IPS-15b (cell line): ENCODE measurements around the gene KIF18B.

Experiments
- H3K27me3 ChIP-seq: one replicate; pipeline ENCODE4 v1.6.1; 2013; ENCODE audit warnings: low read length; ENCODE audit not compliant: control insufficient read depth, insufficient read depth
- H3K36me3 ChIP-seq: one replicate; pipeline ENCODE4 v1.6.1; 2013; ENCODE audit warnings: low read length; ENCODE audit not compliant: control insufficient read depth, insufficient read depth
- H3K4me1 ChIP-seq: one replicate; pipeline ENCODE4 v1.6.1; 2013; ENCODE audit warnings: mild to moderate bottlenecking, low read length; ENCODE audit not compliant: control insufficient read depth, insufficient read depth
- H3K4me3 ChIP-seq: one replicate; pipeline ENCODE4 v1.5.1; 2013; ENCODE audit warnings: low read depth, low read length
- H3K9ac ChIP-seq: one replicate; pipeline ENCODE4 v1.6.1; 2013; ENCODE audit warnings: low read depth, mild to moderate bottlenecking, low read length
- H3K9me3 ChIP-seq: one replicate; pipeline ENCODE4 v1.6.1; 2013; ENCODE audit warnings: mild to moderate bottlenecking, low read length; ENCODE audit not compliant: control insufficient read depth, insufficient read depth

The KIF18B gene

DNA sequence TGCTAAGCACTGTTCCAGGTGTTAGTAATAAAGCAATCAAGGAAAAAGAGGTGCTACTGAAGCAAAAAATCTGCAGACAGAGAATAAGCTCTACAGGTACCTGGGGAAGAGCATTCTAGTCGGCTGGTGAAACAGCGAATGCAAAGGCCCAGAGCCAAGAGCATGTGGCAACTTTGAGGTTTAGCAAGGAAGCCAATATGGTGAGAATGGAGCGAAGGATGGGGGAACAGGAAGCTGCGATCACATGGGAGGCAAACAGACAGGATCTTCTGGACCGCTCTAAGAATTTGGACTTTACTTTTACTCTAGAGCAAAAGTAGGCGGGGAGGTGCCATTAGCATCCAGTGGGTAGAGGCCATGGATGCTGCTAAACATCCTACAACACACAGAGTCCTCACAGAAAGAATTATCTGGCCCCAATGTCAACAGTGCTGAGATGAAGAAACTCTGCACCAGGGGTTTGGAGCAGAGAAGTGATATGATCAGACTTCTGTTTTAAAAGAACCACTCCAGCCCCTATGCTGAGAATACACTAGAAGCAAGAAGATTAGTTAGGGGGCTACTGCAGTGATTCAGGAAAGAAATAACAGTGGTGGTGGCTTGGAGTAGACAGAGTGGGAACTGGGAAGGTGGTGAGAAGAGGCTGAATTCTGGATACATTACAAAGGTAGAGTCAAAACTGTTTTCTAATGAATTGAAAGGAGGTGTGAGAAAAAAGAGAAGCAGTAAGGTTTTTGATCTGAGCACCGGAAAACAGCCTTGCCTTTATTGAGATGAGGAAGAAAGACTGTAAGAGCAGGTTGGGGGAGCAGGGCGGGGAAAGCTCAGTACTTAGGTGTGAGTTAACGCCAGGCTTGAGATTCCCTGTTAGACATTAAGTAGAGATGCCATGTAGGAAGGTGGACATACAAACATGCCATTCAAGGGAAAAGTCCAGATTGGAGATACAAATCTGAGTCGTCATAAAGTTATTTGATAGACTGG is 59.3 kb downstream of the KIF18B start:
- H3K4me1 ChIP-seq, result no peaks in the 10 kb centered on the region
- peaks cover 24% of the 10 kb centered on the region for H3K36me3 ChIP-seq
- H3K9ac ChIP-seq, result no peak overlapping the region
- H3K4me3 ChIP-seq, result no peak overlapping the region
- no peaks in the 10 kb centered on the region for H3K27me3 ChIP-seq
- H3K9me3 ChIP-seq, result no peaks in the 10 kb centered on the region

DNA sequence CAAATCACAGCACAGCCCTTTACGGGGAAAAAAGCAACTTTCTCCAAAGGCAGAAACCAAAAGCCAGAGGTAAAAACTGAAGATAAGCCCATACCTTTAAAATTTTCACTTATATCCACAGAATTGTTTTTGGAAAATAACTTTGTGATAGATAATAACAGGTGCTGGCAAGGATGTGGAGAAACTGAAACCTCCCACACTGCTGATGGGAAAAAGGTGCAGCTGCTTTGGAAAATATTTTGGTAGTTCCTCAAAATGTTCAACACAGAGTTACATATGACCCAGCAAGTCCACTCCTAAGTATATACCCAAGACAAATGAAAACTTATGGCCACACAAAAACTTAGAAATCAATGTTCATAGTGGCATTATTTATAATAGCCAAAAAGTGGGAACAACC is 60.6 kb downstream of the KIF18B start:
- Histone ChIP-seq H3K4me1 (no peaks in the 10 kb centered on the region), H3K27me3 (no peaks in the 10 kb centered on the region), H3K9ac (no peak overlapping the region), H3K9me3 (no peaks in the 10 kb centered on the region), H3K4me3 (no peak overlapping the region), H3K36me3 (peaks cover 26% of the 10 kb centered on the region)

DNA sequence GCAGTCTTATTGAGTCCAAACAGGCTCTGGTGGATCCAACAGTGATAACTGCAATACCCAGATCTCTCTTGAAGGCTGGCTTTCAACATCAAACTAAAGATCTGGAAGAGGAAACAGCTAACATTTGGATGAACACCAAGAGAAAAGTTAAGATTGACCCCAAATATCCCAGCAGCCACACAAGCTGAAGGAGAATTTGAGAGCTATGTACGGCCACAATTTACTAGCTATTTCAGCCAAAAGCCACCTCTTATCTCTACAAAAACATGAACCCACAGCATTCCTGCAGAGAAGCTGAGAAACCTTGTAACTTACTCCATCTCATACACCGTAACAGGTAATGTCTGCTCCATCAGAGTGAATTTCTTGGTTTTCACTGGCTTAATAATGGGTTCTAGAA is 62.6 kb downstream of the KIF18B start:
- Histone ChIP-seq H3K9ac (no peak overlapping the region), H3K4me3 (no peak overlapping the region), H3K4me1 (no peaks in the 10 kb centered on the region), H3K9me3 (no peaks in the 10 kb centered on the region), H3K36me3 (peaks cover 38% of the 10 kb centered on the region), H3K27me3 (no peaks in the 10 kb centered on the region)

DNA sequence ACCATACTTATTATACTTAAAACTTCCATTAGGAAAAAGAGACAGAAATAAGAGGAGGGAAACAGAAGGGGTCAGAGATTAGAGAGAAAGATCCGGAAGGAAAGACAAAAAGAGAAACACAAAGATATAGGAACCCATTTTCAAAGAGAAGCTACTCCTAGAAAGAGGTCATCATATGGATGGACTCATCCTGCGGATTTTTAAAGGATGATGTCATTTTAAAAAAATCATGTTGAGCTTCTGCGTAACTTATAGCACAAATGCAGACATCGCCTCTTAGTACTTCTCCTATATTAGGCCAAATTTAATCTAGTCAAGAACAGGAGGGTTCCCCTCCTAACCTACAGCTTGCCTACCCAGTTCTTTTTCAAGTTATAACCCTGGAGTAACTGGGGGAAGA is 66.4 kb downstream of the KIF18B start:
- H3K27me3 ChIP-seq, result no peaks in the 10 kb centered on the region
- H3K36me3 ChIP-seq, result peaks cover 41% of the 10 kb centered on the region
- H3K4me3 ChIP-seq, result no peak overlapping the region
- H3K9ac ChIP-seq, result no peak overlapping the region
- no peaks in the 10 kb centered on the region for H3K4me1 ChIP-seq
- no peaks in the 10 kb centered on the region for H3K9me3 ChIP-seq

DNA sequence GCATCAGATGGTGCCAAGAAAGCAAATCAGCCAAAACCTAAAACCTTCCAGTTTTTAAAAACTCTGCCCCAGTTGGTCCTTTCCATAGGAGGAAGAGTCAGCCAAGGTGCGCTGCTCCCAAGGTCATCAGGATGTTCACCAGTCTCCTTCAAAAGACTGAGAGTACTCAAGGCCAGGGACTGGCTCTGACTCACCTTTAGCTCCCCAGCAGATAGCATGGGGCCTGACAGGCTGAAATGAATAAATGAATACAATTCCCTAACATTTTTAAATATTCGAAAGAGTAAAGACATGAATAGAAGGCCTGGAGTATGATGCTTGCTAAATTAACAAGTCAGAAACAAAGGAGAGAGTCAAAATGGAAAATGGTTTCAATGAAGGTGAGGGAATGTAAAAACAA is 67.5 kb downstream of the KIF18B start:
- Histone ChIP-seq H3K36me3 (peaks cover 45% of the 10 kb centered on the region), H3K4me3 (no peak overlapping the region), H3K27me3 (no peaks in the 10 kb centered on the region), H3K9ac (no peak overlapping the region), H3K4me1 (no peaks in the 10 kb centered on the region), H3K9me3 (no peaks in the 10 kb centered on the region)

DNA sequence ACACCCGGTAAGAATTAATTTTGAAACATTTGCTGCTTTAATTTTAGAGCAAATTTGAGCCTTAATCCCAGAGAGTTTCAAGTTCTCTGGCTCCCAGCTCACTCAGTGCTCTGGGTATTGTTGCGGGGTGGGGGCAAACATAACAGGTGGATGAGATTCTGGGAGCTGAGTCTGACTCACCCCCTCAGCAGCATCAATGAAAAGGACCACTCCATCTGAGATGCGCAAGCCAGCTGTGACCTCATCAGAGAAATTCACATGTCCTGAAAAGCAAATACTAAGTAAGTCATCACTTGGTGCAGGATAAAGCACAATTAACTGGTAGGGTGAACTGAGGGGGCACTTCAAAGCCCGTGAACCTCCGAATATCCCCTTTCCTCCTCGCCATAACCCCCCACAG is 68.2 kb downstream of the KIF18B start:
- Histone ChIP-seq H3K27me3 (no peaks in the 10 kb centered on the region), H3K9me3 (no peaks in the 10 kb centered on the region), H3K36me3 (peaks cover 44% of the 10 kb centered on the region), H3K4me1 (no peaks in the 10 kb centered on the region), H3K9ac (no peak overlapping the region), H3K4me3 (no peak overlapping the region)

DNA sequence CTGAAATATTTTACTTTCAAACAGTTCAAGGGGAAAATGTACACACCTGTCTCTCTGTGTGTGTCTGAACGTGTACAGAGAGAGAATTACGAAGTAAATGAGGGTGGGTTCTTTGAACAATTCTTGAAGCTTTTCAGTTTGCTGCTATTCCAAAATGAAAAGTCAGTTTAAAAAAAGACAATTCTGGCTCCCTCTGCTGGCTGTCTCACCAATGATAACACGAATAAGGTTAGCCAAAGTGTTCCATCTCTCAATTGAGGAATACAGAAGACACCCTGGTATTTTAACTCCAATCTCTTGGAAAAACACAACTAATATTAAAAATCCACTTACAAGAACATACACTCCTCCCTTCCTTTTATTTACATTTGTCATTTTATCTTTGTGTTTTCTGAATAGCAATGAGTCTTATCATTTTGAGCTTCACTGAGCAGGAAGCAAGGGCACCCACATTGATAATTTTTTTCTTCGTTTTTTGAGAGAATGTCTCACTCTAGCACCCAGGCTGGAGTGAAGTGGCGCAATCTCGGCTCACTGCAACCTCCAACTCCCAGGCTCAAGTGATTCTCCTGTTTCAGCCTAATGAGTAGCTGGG is 68.8 kb downstream of the KIF18B start:
- Histone ChIP-seq H3K27me3 (no peaks in the 10 kb centered on the region), H3K36me3 (peaks cover 41% of the 10 kb centered on the region), H3K9ac (no peak overlapping the region), H3K4me1 (no peaks in the 10 kb centered on the region), H3K9me3 (no peaks in the 10 kb centered on the region), H3K4me3 (no peak overlapping the region)

DNA sequence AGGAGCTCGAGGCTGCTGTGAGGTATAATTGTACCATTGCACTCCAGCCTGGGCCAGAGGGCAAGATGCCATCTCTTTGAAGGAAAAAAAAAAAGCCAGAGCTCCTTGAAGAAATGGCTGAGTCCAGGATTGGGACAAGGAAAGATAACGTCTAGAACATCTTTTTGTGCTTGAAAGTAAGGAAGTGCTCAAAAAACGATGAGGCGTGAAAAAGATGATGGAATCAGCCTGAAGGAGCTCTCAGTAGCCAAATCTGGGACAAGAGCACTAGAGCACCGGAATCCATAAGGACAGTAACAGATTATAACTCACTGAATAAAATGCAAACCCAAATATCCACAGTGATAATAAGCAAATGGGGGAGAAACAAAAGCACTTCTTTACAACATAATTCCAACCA is 70.5 kb downstream of the KIF18B start:
- no peaks in the 10 kb centered on the region for H3K27me3 ChIP-seq
- no peaks in the 10 kb centered on the region for H3K4me1 ChIP-seq
- no peak overlapping the region for H3K9ac ChIP-seq
- no peaks in the 10 kb centered on the region for H3K9me3 ChIP-seq
- no peak overlapping the region for H3K4me3 ChIP-seq
- H3K36me3 ChIP-seq, result peaks cover 37% of the 10 kb centered on the region

DNA sequence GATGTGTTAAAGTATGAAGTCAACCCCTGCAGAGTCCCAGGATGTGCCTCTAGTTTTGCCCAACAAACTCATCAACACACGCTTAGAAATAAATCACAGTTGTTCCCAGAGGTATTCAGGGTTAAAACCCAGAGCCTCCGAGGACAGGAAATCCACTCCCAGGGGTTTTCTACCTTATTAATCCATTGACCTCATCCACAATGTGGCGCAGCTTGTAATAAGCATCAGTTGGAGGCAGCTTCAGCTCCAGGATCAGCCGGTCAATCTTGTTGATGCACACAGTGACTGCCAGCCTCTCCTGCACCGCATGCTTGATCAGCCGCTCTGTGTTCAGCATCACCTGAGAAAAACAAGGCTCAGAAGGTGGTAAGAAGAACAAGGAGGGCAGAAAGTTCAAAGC is 71.8 kb downstream of the KIF18B start:
- Histone ChIP-seq H3K27me3 (no peaks in the 10 kb centered on the region), H3K36me3 (peaks cover 35% of the 10 kb centered on the region), H3K4me3 (no peak overlapping the region), H3K9me3 (no peaks in the 10 kb centered on the region), H3K4me1 (no peaks in the 10 kb centered on the region), H3K9ac (no peak overlapping the region)
